Epithelial cell of esophagus (primary cell): ENCODE results near the gene EN1.

Experiments used
- DNase-seq: peaks from one replicate; pipeline ENCODE4 v3.0.0; 2010; ENCODE audit warnings: low read depth
- H3K4me3 ChIP-seq: 2 replicates; pipeline ENCODE4 v1.5.1; 2011; ENCODE audit warnings: mild to moderate bottlenecking, low read length, control low read depth
- TF ChIP-seq, protein P1 (sequence below): IDR thresholded peaks from 2 replicates; pipeline ENCODE4 v1.5.1; 2011; ENCODE audit warnings: low read depth, mild to moderate bottlenecking, low read length, control low read depth, inconsistent platforms; ENCODE audit not compliant: insufficient read depth; ENCODE audit errors: missing control alignments

EN1 gene

DNA sequence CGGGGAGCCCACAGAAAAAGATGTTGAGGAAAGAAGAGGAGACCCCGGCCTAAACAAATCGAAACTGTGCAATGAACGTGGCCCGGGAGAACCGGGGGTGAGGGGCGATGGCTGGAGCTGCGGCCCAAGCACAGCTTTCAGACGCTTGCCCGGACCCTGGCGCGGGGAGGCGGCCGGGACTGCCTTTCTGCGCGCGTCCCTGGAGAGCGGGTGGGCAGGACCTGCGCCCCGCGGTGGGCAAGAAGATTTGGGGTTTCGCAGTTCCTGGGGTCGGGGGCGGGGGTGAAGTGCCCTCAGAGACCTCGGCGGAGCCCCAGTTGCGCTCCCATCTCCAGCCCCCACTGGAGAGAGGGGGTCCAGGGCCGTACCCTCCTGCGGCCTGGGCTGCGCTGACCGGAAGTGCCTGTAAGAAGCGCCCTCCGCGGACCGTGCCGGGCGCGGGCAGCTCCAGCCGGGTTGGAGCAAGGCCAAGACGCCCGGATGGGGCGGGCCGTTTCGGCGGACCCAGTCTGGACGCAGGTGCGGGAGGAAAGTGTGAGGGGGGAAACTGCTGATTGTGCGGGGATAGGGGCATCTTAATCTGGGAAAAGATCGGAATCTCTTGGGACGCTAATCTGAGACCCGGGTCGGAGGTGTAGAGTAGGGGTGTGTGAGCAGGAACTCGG lies 11.6 kb downstream of the EN1 start:
- TF ChIP-seq, protein P1, sequence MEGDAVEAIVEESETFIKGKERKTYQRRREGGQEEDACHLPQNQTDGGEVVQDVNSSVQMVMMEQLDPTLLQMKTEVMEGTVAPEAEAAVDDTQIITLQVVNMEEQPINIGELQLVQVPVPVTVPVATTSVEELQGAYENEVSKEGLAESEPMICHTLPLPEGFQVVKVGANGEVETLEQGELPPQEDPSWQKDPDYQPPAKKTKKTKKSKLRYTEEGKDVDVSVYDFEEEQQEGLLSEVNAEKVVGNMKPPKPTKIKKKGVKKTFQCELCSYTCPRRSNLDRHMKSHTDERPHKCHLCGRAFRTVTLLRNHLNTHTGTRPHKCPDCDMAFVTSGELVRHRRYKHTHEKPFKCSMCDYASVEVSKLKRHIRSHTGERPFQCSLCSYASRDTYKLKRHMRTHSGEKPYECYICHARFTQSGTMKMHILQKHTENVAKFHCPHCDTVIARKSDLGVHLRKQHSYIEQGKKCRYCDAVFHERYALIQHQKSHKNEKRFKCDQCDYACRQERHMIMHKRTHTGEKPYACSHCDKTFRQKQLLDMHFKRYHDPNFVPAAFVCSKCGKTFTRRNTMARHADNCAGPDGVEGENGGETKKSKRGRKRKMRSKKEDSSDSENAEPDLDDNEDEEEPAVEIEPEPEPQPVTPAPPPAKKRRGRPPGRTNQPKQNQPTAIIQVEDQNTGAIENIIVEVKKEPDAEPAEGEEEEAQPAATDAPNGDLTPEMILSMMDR: no peak
- no peak overlapping the region for H3K4me3 ChIP-seq
- no peak for DNase-seq

DNA sequence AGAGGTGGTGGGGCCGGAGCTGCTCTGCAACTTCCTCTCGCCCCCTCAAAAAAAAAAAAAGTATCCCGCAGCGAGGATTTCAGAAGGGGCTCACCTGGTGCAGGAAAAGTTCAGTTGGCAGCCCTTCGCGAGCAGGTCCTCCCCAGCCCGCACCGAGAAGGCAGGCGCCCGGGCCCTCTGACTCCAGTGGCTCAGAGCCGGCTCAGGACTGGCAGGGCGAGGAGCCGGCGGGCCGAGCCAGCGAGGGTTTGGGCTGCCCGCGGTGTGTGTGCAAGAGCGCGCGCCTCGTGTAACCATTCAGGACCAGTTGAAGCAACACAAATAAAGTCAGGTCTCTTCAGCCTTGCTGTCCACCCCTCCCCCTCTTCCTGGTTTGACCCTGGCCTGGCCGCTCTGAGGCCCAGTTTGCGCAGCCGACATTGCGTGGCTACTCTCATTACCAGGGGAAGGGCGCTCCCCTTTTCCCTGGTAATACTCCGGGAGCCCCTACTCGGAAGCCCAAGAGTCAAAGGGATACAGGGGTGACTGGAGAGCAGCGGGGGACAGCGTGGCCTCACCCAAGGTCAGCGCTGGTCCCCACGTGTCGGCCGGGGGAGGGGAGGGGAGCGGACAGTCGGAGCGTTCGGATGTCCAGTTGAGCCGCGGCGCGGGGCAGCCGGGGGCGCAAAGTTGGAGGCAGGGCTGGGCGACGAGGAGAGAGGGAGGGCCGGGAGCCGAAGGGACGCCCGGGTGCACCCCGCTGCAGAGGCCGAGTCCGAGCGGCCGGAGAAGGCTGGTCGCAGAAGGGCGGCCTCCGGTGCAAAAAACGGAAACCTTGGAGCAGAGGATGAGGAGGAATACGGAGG lies 12.3 kb downstream of the EN1 start:
- TF ChIP-seq, protein P1: no peak
- no peak overlapping the region for H3K4me3 ChIP-seq
- no peak for DNase-seq

DNA sequence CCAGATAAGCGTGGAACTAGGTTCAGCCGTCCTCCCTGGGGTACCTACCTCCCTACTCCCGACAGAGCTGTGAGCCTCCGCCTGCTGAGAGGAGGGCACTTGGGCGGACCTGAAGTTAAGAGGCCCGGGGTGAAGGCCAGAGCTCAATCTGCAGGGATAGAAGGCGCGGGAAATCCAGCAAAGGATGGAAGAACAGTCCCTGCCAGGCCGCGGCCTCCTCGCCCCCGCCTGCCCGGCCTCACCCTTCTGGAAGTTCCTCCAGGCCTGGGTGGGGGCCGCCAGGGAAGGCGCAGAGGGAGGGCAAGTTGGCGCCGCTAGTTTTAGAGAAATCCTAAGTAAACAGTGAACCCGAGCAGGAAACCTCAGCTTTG lies 13.0 kb downstream of the EN1 start:
- no peak for DNase-seq
- TF ChIP-seq, protein P1: no peak
- H3K4me3 ChIP-seq: no peak overlapping the region

DNA sequence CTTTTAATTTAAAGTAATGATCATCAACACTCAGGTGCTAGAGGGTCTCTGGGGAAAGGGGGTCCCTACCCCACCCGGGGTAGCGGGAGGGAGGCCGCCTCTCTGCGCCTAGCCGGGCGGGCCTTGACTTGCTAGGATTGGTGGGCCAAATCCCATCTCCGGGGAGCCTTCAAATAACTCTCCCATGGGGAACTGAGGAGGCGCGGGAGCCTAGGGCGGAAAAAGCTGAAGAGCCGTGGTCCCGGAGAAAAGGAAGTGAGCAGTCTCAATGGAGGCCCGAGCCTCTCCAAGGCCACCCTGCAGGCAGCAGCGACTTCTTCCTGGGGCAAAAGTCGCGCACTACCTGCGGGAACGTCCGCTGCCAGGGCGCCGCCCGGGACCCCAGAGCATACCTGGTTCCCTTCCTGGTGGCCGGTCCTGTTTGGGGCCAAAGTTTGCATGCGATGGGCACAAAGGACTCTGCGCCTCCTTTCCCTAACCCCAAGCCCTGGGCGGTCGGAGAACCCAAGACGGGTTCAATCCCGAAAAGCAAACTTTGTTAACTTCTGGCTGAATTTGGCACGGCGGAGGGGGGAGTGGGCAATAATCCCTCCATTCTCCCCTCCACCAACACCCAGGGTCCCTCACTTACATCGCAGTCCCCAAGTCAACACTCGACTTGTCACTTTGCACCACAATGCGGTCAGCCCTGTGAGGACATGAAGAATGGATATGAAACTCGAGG lies 13.6 kb downstream of the EN1 start:
- no peak for DNase-seq
- TF ChIP-seq, protein P1: no peak
- no peak overlapping the region for H3K4me3 ChIP-seq

DNA sequence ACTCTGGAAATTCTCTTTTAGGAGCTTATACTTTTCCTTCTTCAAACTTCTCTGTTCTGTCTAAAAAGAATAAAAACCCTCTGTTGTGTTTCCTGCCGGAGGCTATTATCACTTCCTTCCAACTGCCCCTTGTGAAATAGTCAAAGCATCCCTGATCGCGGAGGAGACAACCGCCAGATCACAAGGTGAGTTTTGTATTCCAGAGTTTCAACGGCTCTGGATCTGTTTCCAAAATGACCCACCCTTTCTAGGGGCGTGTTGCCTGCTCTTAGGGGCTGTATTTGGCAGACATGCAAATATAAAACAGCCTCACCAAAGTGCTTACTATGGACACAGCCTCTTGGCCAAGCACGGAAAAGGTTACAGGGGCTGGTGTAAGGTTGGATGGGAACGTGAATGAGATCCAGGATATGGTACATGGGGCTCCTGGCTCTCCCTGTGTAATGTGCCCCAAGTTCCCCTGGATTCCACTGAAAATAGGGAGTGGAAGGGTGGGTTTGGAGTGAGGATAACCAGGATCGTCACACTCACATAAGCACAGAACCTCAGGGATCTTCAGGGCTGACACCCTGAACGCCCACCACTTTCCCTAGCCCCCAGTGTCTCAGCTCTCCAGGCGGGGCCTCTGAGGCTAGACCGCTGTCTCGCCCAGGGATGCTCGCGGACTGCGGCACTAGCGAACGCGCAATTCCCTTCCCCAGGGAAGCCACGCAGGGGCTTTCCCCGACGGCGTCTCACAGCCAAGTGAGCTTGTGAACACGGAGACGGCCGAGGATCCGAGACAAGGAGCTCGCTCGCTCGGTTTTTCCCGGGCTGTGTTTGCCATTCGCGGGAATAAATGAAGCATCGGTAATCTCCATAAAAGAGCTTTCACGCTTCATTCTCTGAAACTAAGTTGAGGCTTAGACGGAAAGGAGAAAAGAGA lies 14.4 kb downstream of the EN1 start:
- H3K4me3 ChIP-seq: no peak overlapping the region
- DNase-seq: no peak
- TF ChIP-seq, protein P1: no peak

DNA sequence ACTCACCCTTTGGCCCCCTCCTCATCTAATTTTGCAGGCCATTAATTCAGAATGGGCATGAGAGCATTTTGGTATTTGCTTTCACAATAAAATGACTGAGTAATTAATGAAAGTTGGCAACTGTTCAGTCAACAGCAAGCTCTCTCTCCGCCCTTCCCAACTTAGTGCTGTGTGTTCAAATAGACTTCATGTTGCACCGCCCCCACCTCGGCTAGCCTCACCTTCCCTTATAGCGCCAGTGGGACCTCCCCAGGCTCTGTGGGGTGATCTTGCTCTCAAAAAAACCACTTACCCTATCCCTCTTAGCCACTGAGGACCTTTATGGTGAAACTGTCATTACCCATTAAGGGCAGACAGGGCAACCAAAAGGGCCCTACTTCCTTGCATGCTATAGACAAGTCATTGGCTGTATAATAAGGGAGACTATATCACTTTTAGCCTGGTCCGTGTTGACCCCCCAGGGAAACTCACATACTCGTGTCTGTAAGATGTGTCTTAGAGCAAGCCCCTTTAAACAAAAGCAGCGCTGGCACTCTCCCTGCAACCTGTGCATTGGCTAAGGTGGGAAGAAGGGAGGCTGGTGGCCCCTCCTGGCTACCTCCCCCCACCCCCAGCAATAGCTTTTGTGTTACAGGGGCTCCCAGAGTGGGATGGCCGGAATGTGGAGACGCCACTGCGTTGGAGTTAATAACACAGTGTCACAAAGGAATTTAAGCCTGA lies 15.2 kb downstream of the EN1 start:
- no peak overlapping the region for H3K4me3 ChIP-seq
- TF ChIP-seq, protein P1: no peak
- DNase-seq: no peak
